B cell (primary cell): ENCODE results near the gene PIF1. TPM values are rescaled to one million over a fixed set of nuclear protein-coding genes. Genes with fewer than 3 reads are reported as not detected.

ENCODE experiments used
- ATAC-seq: fragments of 200-7000 bp; cut with Tn5 transposase; one replicate; pipeline ENCODE4 v1.10.0; 2021; ENCODE audit warnings: low read depth, mild to moderate bottlenecking, moderate number of reproducible peaks, moderate library complexity
- CTCF ChIA-PET: fragments of 350-600 bp; sonication (Branson Sonifier 250); formaldehyde crosslinking; loops from one replicate; lab custom pipeline; 2021; ENCODE audit warnings: antibody characterized with exemption, inconsistent platforms; lab: Charles Lee
- POLR2A ChIA-PET: fragments of 350-600 bp; sonication (Branson Sonifier 250); formaldehyde crosslinking; loops from one replicate; lab custom pipeline; 2021; ENCODE audit warnings: antibody characterized with exemption; lab: Charles Lee
- DNase-seq: peaks from one replicate; pipeline ENCODE4 v3.0.0; 2013
- H2AFZ ChIP-seq: 2 replicates; pipeline ENCODE4 v1.6.1; 2012; ENCODE audit warnings: mild to moderate bottlenecking, low read depth, low read length; ENCODE audit not compliant: insufficient read depth, poor library complexity, severe bottlenecking
- H3K27ac ChIP-seq, 2 donors: 1 replicate in 1 of 2; 2 replicates in 1 of 2; pipeline ENCODE4 v1.5.1; 2012 to 2013; ENCODE audit warnings: low read length in 2 of 2, mild to moderate bottlenecking in 2 of 2, moderate library complexity in 1 of 2
- H3K27me3 ChIP-seq, 4 experiments: fragments of 200-600 bp in 1 of 4; sonication (generic) in 1 of 4; replicated peaks in 1 of 4; 1 replicate in 2 of 4; 2 replicates in 2 of 4; pipeline versions ENCODE4 v1.6.1 to v1.7.0; 2013 to 2016; ENCODE audit warnings: low read length in 3 of 4, mild to moderate bottlenecking in 2 of 4, mixed read lengths in 1 of 4, moderate library complexity in 1 of 4; ENCODE audit not compliant: insufficient read depth in 4 of 4, control insufficient read depth in 3 of 4; ENCODE audit errors: control extremely low read depth in 1 of 4
- H3K36me3 ChIP-seq, 2 experiments: replicated peaks in 1 of 2; 1 replicate in 1 of 2; 2 replicates in 1 of 2; pipeline versions ENCODE4 v1.6.1 to v1.7.1; 2013; ENCODE audit warnings: low read length in 1 of 2; ENCODE audit not compliant: insufficient read depth in 2 of 2, control insufficient read depth in 1 of 2; ENCODE audit errors: control extremely low read depth in 1 of 2, extremely low read depth in 1 of 2
- H3K4me1 ChIP-seq, 2 donors: fragments of 200-600 bp in 1 of 2; sonication (generic) in 1 of 2; 1 replicate in 1 of 2; 2 replicates in 1 of 2; pipeline versions ENCODE4 v1.5.1 to v1.6.1; 2013 to 2017; ENCODE audit warnings: low read length in 2 of 2; ENCODE audit not compliant: control insufficient read depth in 2 of 2, insufficient read depth in 2 of 2
- H3K4me2 ChIP-seq: replicated peaks from 2 replicates; pipeline ENCODE3; 2012; ENCODE audit warnings: mild to moderate bottlenecking, low read depth, low read length; ENCODE audit not compliant: poor library complexity, severe bottlenecking
- H3K4me3 ChIP-seq, 5 experiments: fragments of 200-600 bp in 1 of 5; sonication (generic) in 1 of 5; 1 replicate in 3 of 5; 2 replicates in 2 of 5; pipeline versions ENCODE4 v1.5.1 to v1.7.0; 2011 to 2016; ENCODE audit warnings: low read length in 4 of 5, mild to moderate bottlenecking in 4 of 5, low read depth in 2 of 5, control low read depth in 1 of 5, moderate library complexity in 1 of 5; ENCODE audit not compliant: insufficient read depth in 1 of 5; ENCODE audit errors: control extremely low read depth in 1 of 5, extremely low read depth in 1 of 5
- H3K79me2 ChIP-seq: fragments of 200-600 bp; sonication (generic); one replicate; pipeline ENCODE4 v1.6.0; 2016; ENCODE audit warnings: low read length; ENCODE audit not compliant: control insufficient read depth, insufficient read depth
- H3K9ac ChIP-seq: fragments of 200-600 bp; sonication (generic); 2 replicates; pipeline ENCODE4 v1.6.1; 2017; ENCODE audit warnings: mild to moderate bottlenecking, low read length, moderate library complexity
- H3K9me3 ChIP-seq, 3 donors: one replicate each; pipeline versions ENCODE4 v1.6.1 to v1.7.1; 2013; ENCODE audit warnings: low read length in 2 of 3; ENCODE audit not compliant: control insufficient read depth in 2 of 3, insufficient read depth in 1 of 3; ENCODE audit errors: control extremely low read depth in 1 of 3
- H4K20me1 ChIP-seq: 2 replicates; pipeline ENCODE4 v1.6.0; 2012; ENCODE audit warnings: mild to moderate bottlenecking, low read length; ENCODE audit not compliant: insufficient read depth, control insufficient read depth, poor library complexity, severe bottlenecking
- H3K27ac Mint-ChIP-seq: one replicate; pipeline ENCODE4 v1.8.0; 2021; ENCODE audit warnings: mixed read lengths
- H3K27me3 Mint-ChIP-seq: one replicate; pipeline ENCODE4 v1.8.0; 2021; ENCODE audit warnings: mixed read lengths
- H3K4me1 Mint-ChIP-seq: one replicate; pipeline ENCODE4 v1.8.0; 2021; ENCODE audit warnings: mixed read lengths
- H3K4me3 Mint-ChIP-seq: one replicate; pipeline ENCODE4 v1.8.0; 2021; ENCODE audit warnings: mixed read lengths
- H3K9me3 Mint-ChIP-seq: one replicate; pipeline ENCODE4 v1.8.0; 2022; ENCODE audit warnings: mixed read lengths; ENCODE audit not compliant: insufficient read depth
- EZH2 ChIP-seq: IDR thresholded peaks from 2 replicates; pipeline ENCODE4 v1.6.1; 2012; ENCODE audit warnings: borderline replicate concordance, low read depth, mild to moderate bottlenecking, moderate library complexity, low read length; ENCODE audit not compliant: insufficient read depth, poor library complexity, severe bottlenecking
- WGBS: methylation state at CpG from one replicate; pipeline ENCODE4 v1.1.5; 2013; ENCODE audit warnings: missing lambda C conversion rate; ENCODE audit not compliant: insufficient coverage; 5-methylcytosine and 5-hydroxymethylcytosine counted together
- intact Hi-C: fragments of 100-400 bp; cut with micrococcal nuclease; formaldehyde crosslinking; loops from one replicate; pipeline ENCODE4 v1.10.0; 2022
- polyA plus RNA-seq: library from polyadenylated mRNA; depleted of rRNA; stranded (reverse); fragments of >200 nt; gene quantifications from 2 replicates; pipeline ENCODE4 v1.2.3, GENCODE V29; 2012
- total RNA-seq, 2 donors: library from RNA; stranded (reverse); fragments of 120-200 nt in 1 of 2; gene quantifications; 1 replicate in 1 of 2; 2 replicates in 1 of 2; pipeline versions ENCODE4 v1.2.3 to v1.2.4, GENCODE V29; 2013 to 2022
- TF ChIP-seq, protein P1 (sequence below): fragments of 200-600 bp; IDR thresholded peaks from one replicate; pipeline ENCODE4 v1.8.0; 2022; ENCODE audit warnings: antibody characterized with exemption, mild to moderate bottlenecking

The PIF1 gene
- total and polyA plus RNA-seq, 2 donors (not counting 1 experiment from before 2014, with no cell fraction given) = 2.0 to 6.2 TPM

DNA sequence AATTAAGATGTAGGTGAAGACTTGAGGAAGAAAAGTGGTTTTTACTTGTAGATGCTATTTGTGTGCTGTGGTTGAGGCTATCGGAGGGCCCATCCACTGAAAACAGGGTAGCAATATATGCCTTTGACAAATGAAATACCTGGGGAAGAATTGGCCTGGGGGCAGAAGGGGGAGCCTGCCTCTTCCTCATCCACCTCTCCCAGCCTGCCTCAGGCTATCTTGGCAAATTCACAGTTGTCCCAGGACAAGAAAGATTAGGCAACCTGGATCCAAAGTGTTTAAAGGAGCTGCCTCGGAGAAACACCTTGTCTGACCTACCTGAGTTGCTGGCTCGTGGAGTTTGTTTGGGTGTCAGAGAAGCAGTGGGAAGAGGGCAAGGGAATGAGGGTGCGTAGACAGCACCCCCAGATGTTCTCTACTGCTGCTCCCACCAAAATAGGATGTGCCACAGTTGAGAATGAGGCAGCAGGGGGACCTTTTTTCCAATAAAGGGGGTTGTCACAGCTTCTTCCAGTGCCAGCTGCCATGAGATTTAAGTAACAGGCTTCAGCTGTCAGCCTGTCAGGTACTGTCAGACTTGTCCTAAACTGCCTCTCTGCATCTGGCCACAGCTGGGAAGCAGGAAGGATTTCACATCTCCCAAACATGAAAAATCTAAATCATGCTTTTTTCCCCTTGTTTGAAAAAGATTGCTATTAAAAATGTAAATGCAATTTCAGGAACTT is 25.5 kb upstream of the PIF1 start:
- intact Hi-C loops = no loop called here
- WGBS = 96% methylated on average over 3 of the region's 4 CpGs

More for the DNA sequence above, 25.5 kb upstream of the PIF1 start:
- Histone ChIP-seq H3K36me3 (peaks cover 0 to 73% of the 10 kb centered on the region in 2 experiments), H3K4me1 (peaks cover 31 to 40% of the 10 kb centered on the region in 2 donors), H3K4me2 (no peak overlapping the region), H3K27ac (peak overlapping the region in 1 of 2 donors; percentile 26), H3K9ac (no peak overlapping the region), H3K4me3 (no peak overlapping the region), H3K79me2 (peaks cover 98% of the 10 kb centered on the region), H2AFZ (no peak overlapping the region), H4K20me1 (peaks cover 82% of the 10 kb centered on the region), H3K27me3 (no peaks in the 10 kb centered on the region), H3K9me3 (no peaks in the 10 kb centered on the region)
- ChIA-PET CTCF (interaction anchor here (0.8 to 1.9 kb wide), 5 partner anchors 11 to 55 kb away, joined by 3 to 7 read pairs (median 4); no protein-coding TSS in a partner anchor), POLR2A (interaction anchor here (0.7 kb wide), 1 partner anchor 43 kb away, joined by 3 read pairs; no protein-coding TSS in a partner anchor)
- Mint-ChIP-seq H3K4me3 (no peak overlapping the region), H3K27me3 (no peaks in the 10 kb centered on the region), H3K4me1 (peaks cover 63% of the 10 kb centered on the region), H3K9me3 (no peaks in the 10 kb centered on the region), H3K27ac (no peak overlapping the region)
- TF ChIP-seq, protein P1, sequence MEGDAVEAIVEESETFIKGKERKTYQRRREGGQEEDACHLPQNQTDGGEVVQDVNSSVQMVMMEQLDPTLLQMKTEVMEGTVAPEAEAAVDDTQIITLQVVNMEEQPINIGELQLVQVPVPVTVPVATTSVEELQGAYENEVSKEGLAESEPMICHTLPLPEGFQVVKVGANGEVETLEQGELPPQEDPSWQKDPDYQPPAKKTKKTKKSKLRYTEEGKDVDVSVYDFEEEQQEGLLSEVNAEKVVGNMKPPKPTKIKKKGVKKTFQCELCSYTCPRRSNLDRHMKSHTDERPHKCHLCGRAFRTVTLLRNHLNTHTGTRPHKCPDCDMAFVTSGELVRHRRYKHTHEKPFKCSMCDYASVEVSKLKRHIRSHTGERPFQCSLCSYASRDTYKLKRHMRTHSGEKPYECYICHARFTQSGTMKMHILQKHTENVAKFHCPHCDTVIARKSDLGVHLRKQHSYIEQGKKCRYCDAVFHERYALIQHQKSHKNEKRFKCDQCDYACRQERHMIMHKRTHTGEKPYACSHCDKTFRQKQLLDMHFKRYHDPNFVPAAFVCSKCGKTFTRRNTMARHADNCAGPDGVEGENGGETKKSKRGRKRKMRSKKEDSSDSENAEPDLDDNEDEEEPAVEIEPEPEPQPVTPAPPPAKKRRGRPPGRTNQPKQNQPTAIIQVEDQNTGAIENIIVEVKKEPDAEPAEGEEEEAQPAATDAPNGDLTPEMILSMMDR = no peak
- no peak for TF ChIP-seq EZH2
- no peak for ATAC-seq
- no peak for DNase-seq
